ENCODE measurements around the gene PPP1R12B. TPM values are rescaled to one million over a fixed set of nuclear protein-coding genes. Genes with fewer than 3 reads are reported as not detected.
A peak's percentile ranks its signal among the peaks of the same experiment; 100 is the strongest.
"Not testable (repeated sequence)": the region's sequence is repeated elsewhere in the genome, so short reads cannot be mapped to it uniquely, and the experiment has no call there.

Gene PPP1R12B
- total and polyA plus RNA-seq, 2 donors (not counting 3 experiments of a cell fraction or from before 2014, with no cell fraction given): 8.4 to 11.5 TPM

DNA sequence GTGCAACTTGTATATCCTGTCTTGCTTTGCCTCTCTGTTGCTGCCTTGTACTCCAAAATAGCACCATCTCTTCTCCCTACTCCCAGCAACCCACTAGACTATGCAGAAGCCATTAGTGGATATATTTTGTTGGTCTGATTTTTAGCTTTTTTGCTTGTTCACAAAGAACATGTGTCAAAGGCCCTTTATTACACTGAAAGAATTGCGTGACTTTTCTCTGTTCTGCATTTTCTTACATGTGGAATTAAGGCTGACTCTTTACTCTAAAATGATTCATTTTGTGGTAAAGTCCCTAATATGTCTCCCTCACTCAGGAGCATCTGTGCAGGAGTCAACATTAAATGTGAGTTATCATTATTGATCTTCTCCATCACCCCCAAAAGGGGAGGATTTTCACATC, 182.2 kb downstream of the PPP1R12B start:
- H2AFZ ChIP-seq (ENCODE audit: low read depth, low read length); CTCF ChIA-PET; H3K4me3 ChIP-seq (replicated peaks in 1 of 3; ENCODE audit: insufficient read depth in 1 of 3, low read depth in 1 of 3, low read length in 3 of 3); H3K4me2 ChIP-seq (ENCODE audit: insufficient read depth, low read length); H3K9me3 ChIP-seq (replicated peaks; ENCODE audit: control insufficient read depth, insufficient read depth, low read length); DNase-seq (ENCODE audit: low read depth, low spot score); H3K27ac ChIP-seq (ENCODE audit: insufficient read depth, low read depth, low read length); H3K4me1 ChIP-seq (ENCODE audit: control insufficient read depth, extremely low read depth, insufficient read depth, low read length); H4K20me1 ChIP-seq (replicated peaks; ENCODE audit: control insufficient read depth, extremely low read depth, insufficient read depth, low read length); H3K36me3 ChIP-seq (ENCODE audit: control insufficient read depth in 2 of 2, extremely low read depth in 1 of 2, insufficient read depth in 2 of 2, low read length in 2 of 2); FAIRE-seq; intact Hi-C loops (cut with micrococcal nuclease); H3K79me2 ChIP-seq (ENCODE audit: control insufficient read depth, insufficient read depth, low read length); H3K9me1 ChIP-seq (replicated peaks; ENCODE audit: control insufficient read depth, extremely low read depth, insufficient read depth, low read length); H3K9ac ChIP-seq (replicated peaks; ENCODE audit: extremely low read depth, insufficient read depth, low read length); dilution Hi-C loops (cut with MboI; ENCODE audit: extremely low pct_ligation_motif_present, low sequenced_read_pairs); BruUV-seq (replicated peaks); H3K27me3 ChIP-seq (ENCODE audit: control insufficient read depth in 2 of 2, insufficient read depth in 2 of 2, low read length in 2 of 2); POLR2A ChIA-PET: not testable (repeated sequence)

DNA sequence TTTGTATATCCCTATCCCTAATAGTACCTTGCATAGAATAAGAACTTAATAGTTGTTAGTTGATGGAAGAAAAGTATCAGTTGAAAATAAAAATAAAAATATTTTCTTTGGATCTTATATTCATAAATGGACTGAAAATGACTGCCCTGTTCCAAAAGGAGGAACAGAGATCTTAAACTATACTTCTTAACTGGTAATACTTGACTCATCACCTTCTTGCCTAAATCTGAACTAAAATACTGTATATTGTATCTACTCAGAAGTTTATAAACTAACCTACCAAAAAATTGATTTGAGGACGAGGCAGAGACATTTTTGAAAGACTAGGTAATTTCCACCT, 182.9 kb downstream of the PPP1R12B start:
- no peaks in the 10 kb centered on the region for H3K4me1 ChIP-seq (ENCODE audit: control insufficient read depth, extremely low read depth, insufficient read depth, low read length)
- H3K36me3 ChIP-seq (ENCODE audit: control insufficient read depth in 2 of 2, extremely low read depth in 1 of 2, insufficient read depth in 2 of 2, low read length in 2 of 2): no peaks in the 10 kb centered on the region
- no TSS peak for BruUV-seq (replicated peaks)
- no peaks in the 10 kb centered on the region for H3K9me1 ChIP-seq (replicated peaks; ENCODE audit: control insufficient read depth, extremely low read depth, insufficient read depth, low read length)
- POLR2A ChIA-PET: no interaction called here
- no peaks in the 10 kb centered on the region for H3K79me2 ChIP-seq (ENCODE audit: control insufficient read depth, insufficient read depth, low read length)
- CTCF ChIA-PET: no interaction called here
- DNase-seq (ENCODE audit: low read depth, low spot score): no peak
- H3K4me2 ChIP-seq (ENCODE audit: insufficient read depth, low read length): no peak overlapping the region
- H3K4me3 ChIP-seq (replicated peaks in 1 of 3; ENCODE audit: insufficient read depth in 1 of 3, low read depth in 1 of 3, low read length in 3 of 3): no peak overlapping the region
- dilution Hi-C loops (cut with MboI; ENCODE audit: extremely low pct_ligation_motif_present, low sequenced_read_pairs) (no loop called here), intact Hi-C loops (cut with micrococcal nuclease) (no loop called here)
- H3K27me3 ChIP-seq (ENCODE audit: control insufficient read depth in 2 of 2, insufficient read depth in 2 of 2, low read length in 2 of 2): no peaks in the 10 kb centered on the region
- H3K9me3 ChIP-seq (replicated peaks; ENCODE audit: control insufficient read depth, insufficient read depth, low read length): no peaks in the 10 kb centered on the region
- H3K9ac ChIP-seq (replicated peaks; ENCODE audit: extremely low read depth, insufficient read depth, low read length): no peak overlapping the region
- TF ChIP-seq MYC (IDR thresholded peaks at IDR 0.05; ENCODE audit: low read depth, low read length): no peak
- TF ChIP-seq POLR2AphosphoS5 (IDR thresholded peaks at IDR 0.05; ENCODE audit: insufficient read depth, low read depth, low read length): no peak
- TF ChIP-seq POLR2A (IDR thresholded peaks at IDR 0.05; ENCODE audit: low read depth, low read length): no peak
- no peaks in the 10 kb centered on the region for H4K20me1 ChIP-seq (replicated peaks; ENCODE audit: control insufficient read depth, extremely low read depth, insufficient read depth, low read length)
- no peak overlapping the region for H2AFZ ChIP-seq (ENCODE audit: low read depth, low read length)
- H3K27ac ChIP-seq (ENCODE audit: insufficient read depth, low read depth, low read length): no peak overlapping the region
- FAIRE-seq: no peak

DNA sequence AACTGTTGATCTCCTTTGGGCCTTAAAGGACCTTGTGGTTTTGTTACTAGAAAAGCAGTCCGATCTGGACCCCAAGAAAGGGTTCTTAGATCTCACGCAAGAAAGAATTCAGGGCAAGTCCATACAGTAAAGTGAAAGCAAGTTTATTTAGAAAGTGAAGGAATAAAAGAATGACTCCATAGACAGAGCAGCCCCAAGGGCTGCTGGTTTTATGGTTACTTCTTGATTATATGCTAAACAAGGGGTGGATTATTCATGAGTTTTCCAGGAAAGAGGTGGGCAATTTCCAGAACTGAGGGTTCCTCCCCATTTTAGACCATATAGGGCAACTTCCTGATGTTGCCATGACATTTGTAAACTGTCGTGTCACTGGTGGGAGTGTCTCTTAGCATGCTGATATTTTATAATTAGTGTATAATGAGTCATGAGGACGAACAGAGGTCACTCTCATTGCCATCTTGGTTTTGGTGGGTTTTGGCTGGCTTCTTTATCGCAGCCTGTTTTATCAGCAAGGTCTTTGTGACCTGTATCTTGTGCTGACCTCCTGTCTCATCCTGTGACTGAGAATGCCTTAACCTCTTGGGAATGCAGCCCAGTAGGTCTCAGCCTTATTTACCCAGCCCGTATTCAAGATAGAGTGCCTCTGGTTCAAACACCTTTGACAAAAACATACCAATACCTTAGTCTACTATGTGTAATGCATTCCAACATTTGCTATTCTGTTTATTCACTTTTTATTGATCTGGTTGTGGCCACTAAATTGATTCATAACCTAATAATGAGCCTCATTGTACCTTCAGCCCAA, 183.5 kb downstream of the PPP1R12B start:
- CTCF ChIA-PET; H3K4me3 ChIP-seq (replicated peaks in 1 of 3; ENCODE audit: insufficient read depth in 1 of 3, low read depth in 1 of 3, low read length in 3 of 3); H3K9me1 ChIP-seq (replicated peaks; ENCODE audit: control insufficient read depth, extremely low read depth, insufficient read depth, low read length); dilution Hi-C loops (cut with MboI; ENCODE audit: extremely low pct_ligation_motif_present, low sequenced_read_pairs); POLR2A ChIA-PET; H3K9me3 ChIP-seq (replicated peaks; ENCODE audit: control insufficient read depth, insufficient read depth, low read length); H3K36me3 ChIP-seq (ENCODE audit: control insufficient read depth in 2 of 2, extremely low read depth in 1 of 2, insufficient read depth in 2 of 2, low read length in 2 of 2); BruUV-seq (replicated peaks); FAIRE-seq; H4K20me1 ChIP-seq (replicated peaks; ENCODE audit: control insufficient read depth, extremely low read depth, insufficient read depth, low read length); H3K4me2 ChIP-seq (ENCODE audit: insufficient read depth, low read length); intact Hi-C loops (cut with micrococcal nuclease); H3K9ac ChIP-seq (replicated peaks; ENCODE audit: extremely low read depth, insufficient read depth, low read length); H2AFZ ChIP-seq (ENCODE audit: low read depth, low read length); H3K79me2 ChIP-seq (ENCODE audit: control insufficient read depth, insufficient read depth, low read length); DNase-seq (ENCODE audit: low read depth, low spot score); H3K4me1 ChIP-seq (ENCODE audit: control insufficient read depth, extremely low read depth, insufficient read depth, low read length); H3K27me3 ChIP-seq (ENCODE audit: control insufficient read depth in 2 of 2, insufficient read depth in 2 of 2, low read length in 2 of 2); H3K27ac ChIP-seq (ENCODE audit: insufficient read depth, low read depth, low read length): not testable (repeated sequence)

DNA sequence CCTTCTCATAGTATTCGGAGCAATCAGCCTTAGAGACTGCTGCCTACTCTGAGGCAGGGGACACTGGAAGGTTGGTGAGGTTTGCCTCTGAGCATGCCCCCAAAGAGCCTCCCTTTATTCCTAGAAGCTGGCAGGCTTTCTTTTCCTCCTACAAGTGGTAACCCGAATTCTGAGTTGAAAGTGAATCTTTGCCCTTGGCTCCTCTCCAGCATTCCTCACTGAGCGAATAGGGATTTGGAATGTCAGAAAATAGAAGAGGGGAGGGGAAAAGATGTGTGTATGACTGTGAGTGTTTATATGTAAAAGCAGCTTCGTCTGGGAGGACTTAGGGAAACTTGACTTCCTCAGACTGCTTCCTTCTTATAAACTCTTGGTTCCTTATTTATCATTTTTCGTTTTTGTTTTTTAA, 190.7 kb downstream of the PPP1R12B start:
- CTCF ChIA-PET: interaction anchor here (1.0 to 1.5 kb wide), 2 partner anchors 33 to 62 kb away, joined by 3 to 8 read pairs; no protein-coding TSS in a partner anchor
- H3K9ac ChIP-seq (replicated peaks; ENCODE audit: extremely low read depth, insufficient read depth, low read length); FAIRE-seq; H3K27ac ChIP-seq (ENCODE audit: insufficient read depth, low read depth, low read length); H3K4me3 ChIP-seq (replicated peaks in 1 of 3; ENCODE audit: insufficient read depth in 1 of 3, low read depth in 1 of 3, low read length in 3 of 3); dilution Hi-C loops (cut with MboI; ENCODE audit: extremely low pct_ligation_motif_present, low sequenced_read_pairs); POLR2A ChIA-PET; H3K27me3 ChIP-seq (ENCODE audit: control insufficient read depth in 2 of 2, insufficient read depth in 2 of 2, low read length in 2 of 2); intact Hi-C loops (cut with micrococcal nuclease); H4K20me1 ChIP-seq (replicated peaks; ENCODE audit: control insufficient read depth, extremely low read depth, insufficient read depth, low read length); H3K9me1 ChIP-seq (replicated peaks; ENCODE audit: control insufficient read depth, extremely low read depth, insufficient read depth, low read length); H3K9me3 ChIP-seq (replicated peaks; ENCODE audit: control insufficient read depth, insufficient read depth, low read length); H2AFZ ChIP-seq (ENCODE audit: low read depth, low read length); BruUV-seq (replicated peaks); H3K36me3 ChIP-seq (ENCODE audit: control insufficient read depth in 2 of 2, extremely low read depth in 1 of 2, insufficient read depth in 2 of 2, low read length in 2 of 2); H3K4me1 ChIP-seq (ENCODE audit: control insufficient read depth, extremely low read depth, insufficient read depth, low read length); H3K79me2 ChIP-seq (ENCODE audit: control insufficient read depth, insufficient read depth, low read length): not testable (repeated sequence)
- H3K4me2 ChIP-seq (ENCODE audit: insufficient read depth, low read length): peak overlapping the region; percentile 62
- DNase-seq (ENCODE audit: low read depth, low spot score): peak; percentile 66
